CD4-positive, alpha-beta T cell treated with Interleukin-17A for 1 hour (primary cell): ENCODE results near the gene ZNF513.
"Not testable (repeated sequence)": the region's sequence is repeated elsewhere in the genome, so short reads cannot be mapped to it uniquely, and the experiment has no call there.

Source experiments
- DNase-seq: peaks from one replicate; pipeline ENCODE4 v3.0.0-alpha.2; 2020

Gene ZNF513, protein sequence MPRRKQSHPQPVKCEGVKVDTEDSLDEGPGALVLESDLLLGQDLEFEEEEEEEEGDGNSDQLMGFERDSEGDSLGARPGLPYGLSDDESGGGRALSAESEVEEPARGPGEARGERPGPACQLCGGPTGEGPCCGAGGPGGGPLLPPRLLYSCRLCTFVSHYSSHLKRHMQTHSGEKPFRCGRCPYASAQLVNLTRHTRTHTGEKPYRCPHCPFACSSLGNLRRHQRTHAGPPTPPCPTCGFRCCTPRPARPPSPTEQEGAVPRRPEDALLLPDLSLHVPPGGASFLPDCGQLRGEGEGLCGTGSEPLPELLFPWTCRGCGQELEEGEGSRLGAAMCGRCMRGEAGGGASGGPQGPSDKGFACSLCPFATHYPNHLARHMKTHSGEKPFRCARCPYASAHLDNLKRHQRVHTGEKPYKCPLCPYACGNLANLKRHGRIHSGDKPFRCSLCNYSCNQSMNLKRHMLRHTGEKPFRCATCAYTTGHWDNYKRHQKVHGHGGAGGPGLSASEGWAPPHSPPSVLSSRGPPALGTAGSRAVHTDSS

DNA sequence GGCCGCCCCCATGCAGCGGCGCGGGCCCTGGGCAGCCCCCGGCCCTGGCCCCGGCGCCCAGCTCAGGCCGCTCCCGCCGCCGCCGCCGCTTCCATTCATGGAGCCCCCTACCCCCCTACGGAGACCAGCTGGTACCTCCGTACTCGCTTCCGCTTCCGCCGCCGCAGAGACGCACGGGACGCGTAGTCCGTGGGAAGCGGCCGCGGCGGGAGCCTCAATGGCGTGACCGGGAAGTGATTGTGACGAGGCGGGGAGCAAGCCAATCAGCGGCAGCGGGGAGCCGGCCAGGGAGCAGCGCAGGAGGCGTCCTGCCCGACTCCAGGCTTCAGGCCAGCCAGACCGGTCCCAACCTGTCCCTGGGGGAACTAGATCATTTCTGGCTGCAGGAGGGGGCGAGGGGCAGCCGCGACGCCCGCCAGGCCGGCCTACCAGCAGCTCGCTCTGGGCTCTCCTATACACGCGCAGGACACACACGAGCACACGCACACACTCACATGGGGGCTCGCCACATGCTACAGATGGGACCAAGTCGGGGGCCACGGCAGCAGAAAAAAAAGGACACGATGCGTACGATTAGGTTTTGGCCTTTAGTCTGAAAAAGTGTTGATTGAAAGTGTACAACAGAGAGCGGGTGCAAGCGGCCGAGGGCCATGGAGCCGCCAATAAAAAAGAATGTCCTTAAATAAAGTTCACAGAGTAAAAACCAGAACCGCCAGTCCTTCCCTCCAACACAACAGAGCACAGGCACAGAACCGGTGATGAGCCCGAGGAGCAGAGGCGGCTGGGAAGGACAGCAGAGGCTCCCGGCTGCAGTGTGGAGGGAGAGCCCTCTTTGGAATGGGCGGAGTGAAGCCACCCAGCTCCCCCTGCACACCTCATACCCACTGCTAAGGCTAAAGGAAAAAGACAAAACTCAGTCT lies at the start of gene ZNF513:
Gene ZNF513, minus strand, starts transcription at position 109 of the 920 bp plus-strand sequence. CDS start 208 bp downstream, outside the sequence.
- DNase-seq: peak; percentile 91

DNA sequence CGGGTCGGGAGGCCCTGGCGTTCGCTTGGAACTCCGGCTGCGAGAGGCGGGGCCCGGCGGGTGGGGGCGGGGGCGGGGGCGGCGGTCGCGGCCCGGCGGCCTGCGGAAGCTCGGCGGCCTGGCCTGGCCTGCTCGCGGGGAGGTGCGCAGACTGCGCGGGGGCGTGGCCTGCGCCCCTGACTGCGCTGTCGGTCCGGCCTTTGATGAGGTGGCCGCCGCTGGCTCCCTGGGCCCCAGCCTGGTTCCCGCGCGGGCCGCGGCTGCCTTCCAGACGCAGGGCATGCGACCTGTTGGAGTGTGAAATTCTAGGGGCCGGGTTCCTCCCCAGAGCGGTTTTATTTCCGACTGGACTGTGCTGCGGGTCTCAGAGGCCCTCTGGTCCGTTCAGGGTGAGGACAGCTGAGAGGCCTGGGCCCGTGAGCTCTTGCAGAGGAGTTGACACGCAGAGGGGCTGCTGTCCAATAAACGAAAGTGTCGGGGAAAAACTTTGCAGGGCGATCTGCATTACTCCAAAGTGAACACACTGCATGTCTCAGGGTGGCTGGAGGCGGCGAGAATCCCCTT lies 48.5 kb upstream of the ZNF513 start:
- peak; percentile 78 for DNase-seq

DNA sequence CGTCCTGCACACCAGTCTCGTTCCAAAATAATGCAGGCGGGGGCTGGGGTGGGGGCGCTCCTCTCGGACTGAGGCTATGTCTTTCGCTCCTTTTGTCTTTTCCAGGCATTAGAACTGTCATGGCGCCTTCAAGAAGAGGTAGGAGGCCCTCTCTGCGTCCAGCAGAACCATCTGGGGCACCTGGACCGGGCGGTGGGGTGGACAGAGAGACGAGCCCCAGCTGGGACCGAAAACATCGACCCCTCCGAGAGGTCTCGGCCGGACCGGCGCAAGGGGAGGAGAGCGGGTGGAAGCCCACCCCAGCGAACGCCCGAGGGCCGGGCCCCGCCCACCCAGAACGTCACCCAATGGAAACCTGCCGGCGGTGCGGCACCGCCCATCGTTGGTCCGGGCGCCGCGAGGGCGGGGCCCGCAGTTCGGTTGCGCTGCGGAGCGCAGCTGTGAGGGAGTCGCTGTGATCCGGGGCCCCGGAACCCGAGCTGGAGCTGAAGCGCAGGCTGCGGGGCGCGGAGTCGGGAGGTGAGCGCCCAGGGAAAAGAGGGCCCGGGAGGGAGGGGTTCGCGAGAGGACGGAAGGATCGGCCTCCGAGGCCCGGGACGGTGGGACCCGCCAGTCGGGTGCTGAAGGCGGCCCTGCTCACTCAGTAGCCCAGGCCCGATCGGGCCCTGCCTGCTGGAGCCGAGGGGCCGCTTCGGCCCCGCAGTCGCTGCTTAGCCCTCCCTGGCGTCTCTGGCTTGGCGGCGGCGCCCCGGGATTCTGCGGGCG lies 47.9 kb upstream of the ZNF513 start, which contains the start of gene NRBP1:
Gene NRBP1, plus strand, starts transcription at position 419 of the 765 bp plus-strand sequence. CDS start 4,643 bp downstream, outside the sequence.
- DNase-seq: peak; percentile 89

DNA sequence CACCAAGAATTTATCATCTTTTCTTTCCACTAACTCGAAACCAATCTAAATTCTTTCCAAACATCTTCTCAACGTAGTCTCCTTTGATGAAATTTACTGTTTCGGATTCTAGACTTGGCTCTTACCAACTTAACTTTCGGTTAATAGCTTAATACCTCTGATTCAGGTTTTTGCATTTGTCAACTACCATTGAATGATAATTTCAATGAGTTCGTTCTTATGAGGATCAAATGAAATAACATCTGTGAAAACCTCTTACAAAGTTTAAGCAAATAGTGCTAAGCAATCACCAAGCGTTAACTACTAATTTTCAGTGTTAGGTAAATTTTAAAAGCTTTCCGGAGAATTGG lies 47.3 kb upstream of the ZNF513 start:
- no peak for DNase-seq

DNA sequence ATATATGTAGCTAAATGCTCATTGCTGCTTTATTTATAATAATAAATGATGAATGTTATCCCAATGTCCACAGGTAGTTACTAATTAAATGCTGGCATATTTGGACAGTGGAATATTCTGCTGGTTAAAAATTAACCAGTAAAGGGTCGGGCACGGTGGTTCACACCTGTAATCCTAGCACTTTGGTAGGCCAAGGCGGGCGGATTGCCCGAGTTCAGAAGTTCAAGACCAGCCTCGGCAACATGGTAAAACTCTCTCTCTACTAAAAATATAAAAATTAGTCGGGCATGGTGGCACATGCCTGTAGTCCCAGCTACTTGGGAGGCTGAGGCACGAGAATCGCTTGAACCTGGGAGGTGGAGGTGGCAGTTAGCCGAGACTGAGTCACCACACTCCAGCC lies 44.5 kb upstream of the ZNF513 start:
- not testable (repeated sequence) for DNase-seq

DNA sequence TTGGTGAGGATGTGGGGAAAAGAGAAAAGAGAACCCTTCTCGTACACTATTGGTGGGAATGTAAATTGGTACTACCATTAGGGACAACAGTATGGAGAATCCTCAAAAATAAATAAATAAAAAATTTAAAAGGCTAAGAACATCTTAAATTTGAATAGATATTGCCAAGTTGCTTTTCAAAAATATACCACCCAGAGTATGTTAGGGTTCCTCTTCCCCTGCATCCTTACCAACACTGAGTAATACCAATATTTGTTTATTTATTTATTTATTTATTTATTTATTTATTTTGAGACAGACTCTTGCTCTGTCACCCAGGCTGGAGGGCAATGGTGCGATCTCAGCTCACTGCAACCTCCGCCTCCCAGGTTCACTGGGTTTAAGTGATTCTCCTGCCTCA lies 42.4 kb upstream of the ZNF513 start:
- DNase-seq: no peak

DNA sequence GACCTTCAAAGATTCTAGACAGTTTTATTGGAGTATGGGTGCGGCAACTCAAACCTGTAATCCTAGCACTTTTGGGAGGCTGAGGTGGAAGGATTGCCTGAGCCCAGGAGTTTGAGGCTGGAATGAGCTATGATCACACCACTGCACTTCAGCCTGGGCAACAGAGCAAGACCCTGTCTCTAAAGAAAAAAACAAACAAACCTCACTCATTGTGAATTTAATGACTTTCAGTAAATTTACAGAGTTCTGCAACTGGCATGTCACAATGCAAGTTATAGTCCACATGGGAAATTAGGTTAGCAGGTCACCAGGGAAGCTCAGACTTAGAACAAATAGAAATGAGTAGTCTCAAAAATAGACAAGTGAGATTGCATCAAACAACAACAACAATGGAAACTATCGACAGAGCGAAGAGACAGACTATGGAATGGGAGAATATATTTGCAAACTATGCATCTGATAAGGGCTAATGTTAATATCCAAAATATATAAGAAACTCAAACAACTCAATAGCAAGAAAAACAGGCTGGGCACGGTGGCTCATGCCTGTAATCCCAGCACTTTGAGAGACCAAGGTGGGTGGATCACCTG lies 41.2 kb upstream of the ZNF513 start:
- no peak for DNase-seq

DNA sequence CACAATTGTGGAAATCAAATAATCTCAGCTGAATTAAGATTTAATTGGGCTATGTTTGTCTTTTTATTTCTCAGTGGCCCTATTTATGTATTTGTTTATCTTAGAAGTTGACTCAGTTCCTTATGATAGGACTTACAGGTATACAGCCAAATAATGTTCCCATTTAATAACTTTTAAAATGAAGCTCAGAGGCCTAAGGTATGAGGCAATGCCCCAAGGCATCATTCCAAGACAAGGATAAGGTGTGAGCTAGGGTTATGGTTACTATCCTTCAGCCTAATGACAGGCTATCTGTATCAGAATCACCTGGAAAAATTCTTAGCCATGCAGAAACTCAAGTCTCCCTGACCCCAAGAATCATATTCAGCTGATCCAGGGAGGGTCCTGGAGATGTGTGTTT lies 40.5 kb upstream of the ZNF513 start:
- DNase-seq: no peak

DNA sequence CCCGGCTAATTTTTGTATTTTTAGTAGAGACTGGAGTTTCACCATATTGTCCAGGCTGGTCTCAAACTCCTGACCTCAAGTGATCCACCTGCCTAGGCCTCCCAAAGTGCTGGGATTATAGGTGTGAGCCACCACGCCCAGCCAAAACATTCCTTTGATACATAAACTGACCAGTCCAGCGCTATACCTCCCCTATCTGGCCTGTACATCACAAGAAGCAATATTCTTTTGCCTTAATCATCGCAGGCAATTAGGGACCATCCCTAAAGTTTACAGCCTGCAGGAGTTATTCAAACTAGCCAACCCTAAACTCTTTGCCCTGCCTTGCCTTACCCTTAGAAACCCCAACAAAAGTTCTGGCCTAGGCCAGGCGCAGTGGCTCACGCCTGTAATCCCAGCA lies 35.6 kb upstream of the ZNF513 start:
- no peak for DNase-seq

DNA sequence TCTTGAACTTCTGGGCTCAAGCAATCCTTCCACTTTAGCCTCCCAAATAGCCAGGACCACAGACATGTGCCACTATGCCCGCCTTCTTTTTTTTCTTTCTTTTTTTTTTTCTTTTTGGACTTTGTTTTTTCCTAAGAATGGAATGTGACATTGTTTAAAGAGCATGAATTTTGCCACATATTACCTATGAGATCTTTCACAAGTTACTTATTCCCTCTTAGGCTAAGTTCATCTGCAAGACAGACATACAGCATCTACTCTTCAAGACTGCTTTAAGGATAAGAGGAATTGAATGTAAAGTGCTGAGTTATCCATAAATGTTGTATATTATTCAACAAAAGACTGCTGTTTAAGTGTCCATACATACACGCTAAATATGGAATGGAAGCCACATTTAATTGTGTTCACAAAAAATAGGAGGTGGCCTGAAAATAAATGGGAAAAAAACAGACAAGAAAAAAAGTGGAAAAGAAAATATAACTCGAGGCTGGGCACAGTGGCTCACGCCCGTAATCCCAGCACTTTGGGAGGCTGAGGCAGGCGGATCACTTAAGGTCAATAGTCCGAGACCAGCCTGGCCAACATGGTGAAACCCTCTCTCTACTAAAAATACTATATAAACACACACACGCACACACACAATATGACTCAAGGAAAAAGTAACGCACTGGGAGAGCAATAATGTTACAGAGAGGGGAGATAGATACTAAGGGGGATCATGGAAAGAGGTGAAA lies 32.1 kb upstream of the ZNF513 start:
- no peak for DNase-seq

DNA sequence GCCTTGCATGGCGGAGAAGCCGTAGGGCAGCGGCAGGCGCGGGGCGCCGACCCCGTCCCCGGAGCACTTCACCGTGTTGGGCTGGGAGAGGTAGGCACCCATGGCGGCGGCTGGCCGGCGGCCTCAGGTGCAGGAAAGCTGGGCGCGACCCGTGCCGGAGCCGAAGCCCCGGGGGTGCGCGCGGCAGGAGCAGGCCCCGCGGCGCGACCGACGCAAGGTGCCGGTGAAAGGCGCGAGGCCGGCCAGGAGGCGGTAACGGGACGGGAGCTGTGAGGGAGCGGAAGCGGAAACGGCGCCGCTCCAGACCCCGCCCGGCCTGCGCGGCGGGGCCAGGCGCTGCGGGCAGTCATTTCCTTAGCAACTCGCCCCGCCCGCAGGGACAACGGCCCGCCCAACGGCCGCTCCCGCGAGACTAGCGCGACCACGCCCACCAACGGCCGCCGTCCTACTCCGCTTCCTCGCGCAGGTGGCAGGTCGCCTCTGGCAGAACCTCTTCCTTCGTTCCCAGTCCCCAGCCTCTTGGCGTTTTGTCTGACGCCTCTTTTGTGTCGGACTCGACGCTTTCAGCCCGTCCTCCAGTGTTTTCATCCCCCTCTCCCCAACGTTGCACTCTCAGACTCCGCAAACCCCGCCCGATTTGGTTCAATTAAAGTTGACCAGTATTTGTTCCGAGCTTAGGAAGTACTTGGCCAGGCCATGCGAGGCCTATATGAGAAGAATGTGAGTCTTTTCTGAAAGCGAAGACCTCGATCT lies 29.0 kb upstream of the ZNF513 start, which contains the start of gene PPM1G:
Gene PPM1G, minus strand, starts transcription at position 271 of the 753 bp plus-strand sequence. Its CDS starts 169 bp downstream, at position 102.
- DNase-seq: peak; percentile 95

DNA sequence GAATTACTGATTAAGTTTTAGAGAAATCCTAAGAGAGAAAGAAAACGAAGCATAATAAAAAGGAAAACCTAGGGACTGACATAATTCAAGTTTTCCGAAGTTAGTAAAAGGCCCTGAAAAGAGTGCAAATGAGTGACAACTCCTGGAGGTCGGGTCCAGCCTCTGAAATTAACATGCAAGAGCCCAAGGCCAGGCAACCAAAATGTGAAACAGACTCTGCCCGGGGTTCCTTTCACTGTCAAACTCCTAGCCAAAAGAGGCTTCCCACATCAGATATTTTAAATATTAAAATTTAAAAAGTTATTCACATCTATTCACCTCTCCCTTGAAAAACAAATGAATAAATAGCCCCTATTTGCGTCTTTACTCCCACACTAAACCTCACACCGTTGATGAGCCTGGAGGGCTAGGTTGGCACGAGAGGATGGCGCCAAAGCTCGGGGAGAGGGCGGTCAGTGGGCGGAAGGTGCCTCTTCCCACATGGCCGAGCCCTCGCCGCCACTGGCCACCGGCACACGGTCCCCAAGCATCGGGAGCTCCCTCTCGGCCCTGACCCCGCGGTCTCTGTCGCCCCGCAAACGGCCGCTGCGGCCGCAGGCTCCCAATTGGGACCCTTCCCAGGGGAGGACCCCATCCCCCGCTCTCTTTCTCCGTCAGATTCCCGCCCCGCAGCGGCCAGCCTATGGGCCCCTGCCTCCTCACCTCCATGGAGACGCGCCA lies 28.2 kb upstream of the ZNF513 start:
- no peak for DNase-seq

DNA sequence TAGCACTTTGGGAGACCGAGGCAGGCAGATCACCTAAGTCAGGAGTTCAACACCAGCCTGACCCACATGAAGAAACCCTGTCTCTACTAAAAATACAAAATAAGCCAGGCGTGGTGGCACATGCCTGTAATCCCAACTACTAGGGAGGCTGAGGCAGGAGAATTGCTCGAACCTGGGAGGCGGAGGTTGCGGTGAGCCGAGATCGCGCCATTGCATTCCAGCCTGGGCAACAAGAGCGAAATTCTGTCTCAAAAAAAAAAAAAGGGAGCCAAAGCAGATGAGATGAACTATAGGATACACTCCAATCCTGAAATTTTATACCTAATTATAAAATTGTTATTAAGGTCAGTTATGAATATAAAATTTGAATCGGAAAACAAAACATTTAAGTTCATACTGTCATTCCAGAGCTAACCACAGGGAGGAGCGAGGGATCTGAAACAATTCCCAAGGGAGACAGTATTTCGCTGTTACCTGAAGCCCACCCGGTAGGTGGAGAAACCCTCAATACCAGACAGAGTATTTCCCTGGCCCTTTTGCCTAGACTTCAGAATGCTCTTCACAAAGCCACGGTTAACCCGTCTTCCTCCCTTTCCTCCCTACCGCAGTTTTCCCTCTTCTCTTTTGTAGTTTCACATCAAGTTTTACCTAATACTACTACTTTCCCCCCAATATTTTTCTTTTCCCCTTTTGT lies 27.4 kb upstream of the ZNF513 start:
- DNase-seq: no peak

DNA sequence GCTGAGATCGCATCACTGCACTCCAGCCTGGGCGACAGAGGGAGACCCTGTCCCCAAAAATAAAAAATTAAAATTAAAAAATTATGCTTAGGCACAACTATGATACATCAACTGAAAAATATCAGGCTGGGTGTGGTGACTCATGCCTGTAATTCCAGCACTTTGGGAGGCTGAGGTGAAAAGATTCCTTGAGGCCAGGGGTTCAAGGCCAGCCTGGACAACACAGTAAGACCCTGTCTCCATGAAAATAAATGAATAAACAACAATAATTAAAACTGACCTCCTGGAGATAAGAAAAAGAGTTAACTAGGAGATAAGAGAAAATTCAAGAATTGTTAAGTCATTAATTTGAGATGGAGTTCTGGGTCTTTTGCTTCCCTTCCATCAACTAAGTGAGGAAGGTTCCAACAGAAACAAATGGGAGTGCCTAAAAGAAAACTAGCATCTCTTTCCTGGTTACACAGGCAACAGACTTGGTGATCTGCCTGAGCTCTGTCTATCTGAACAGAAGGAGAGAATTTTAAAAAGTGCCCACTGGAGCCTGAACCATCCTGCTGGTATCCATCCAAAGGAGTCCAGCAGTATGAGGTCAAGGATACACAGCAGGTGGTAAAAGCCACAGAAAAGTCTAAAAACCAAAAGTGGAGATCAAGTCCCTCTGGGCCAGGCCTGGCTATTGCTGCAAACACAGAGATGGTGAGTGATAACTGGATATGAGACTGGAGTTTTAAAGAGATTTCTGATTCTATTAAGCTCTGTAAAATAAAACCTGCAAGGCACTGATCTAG lies 20.0 kb upstream of the ZNF513 start:
- DNase-seq: no peak

DNA sequence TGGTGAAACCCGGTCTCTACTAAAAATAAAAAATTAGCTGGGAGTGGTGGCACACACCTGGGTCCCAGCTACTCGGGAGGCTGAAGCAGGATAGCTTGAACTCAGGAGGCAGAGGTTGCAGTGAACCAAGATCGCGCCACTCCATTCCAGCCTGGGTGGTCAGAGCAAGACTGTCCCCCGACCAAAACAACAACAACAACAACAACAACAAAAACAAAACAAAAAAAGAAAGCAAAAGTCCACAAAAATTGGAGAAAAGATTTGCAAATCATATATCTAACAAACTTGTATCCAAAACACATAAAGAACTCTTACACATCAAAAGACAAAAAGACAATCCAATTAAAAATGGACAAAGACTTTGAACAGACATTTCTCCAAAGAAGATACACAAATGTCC lies 18.4 kb upstream of the ZNF513 start:
- DNase-seq: no peak

DNA sequence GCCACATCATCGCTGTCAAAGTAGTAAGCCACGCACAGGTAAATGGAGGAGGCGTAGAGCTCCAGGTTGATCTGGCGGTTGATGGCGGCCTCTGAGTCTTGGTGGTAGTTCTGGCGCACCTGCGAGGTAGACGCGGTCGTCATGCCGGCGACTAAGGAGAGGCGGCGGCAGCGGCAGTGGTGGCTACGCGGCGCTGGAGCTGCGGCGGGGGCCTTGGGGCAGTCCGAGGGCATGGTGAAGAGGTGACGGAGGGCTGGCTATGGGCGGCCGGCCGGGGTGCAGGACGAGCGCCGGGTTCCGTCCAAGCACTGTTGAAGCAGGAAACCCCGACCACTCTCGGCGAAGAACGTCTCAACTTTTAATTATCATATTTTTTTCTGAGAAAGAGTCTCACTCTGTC lies 12.7 kb upstream of the ZNF513 start:
- DNase-seq: no peak

DNA sequence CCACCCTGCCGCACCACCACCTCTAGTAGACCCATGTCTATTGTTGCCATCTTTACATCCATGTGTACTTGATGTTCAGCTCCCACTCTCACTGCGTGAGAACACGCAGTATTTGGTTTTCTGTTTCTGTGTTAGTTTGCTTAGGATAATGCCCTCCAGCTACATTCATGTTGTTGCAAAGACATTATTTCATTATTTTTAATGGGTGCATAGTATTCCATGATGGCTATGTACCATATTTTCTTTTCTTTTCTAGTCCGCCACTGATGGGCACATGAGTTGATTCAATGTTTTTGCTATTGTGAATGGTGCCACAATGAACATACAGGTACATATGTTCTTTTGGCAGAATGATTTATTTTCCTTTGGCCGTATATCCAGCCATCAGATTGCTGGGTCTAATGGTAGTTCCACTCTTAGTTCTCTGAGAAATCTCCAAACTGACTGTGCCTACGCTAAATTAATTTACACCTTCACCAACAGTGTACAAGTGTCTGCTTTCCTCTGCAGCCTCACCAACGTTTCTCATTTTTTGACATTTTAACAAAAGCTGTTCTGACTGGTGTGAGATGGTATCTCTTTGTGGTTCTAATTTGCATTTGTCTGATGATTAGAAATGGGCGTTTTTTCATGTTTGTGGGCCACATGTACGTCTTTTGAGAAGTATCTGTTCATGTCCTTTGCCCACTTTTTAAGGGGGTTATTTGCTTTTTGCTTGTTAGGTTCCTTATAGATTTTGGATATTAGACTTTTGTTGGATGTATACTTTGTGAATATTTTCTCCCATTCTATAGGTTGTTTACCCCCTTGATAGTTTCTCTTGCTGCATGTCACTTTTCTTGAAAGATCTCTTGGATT lies 10.5 kb upstream of the ZNF513 start:
- peak; percentile 75 for DNase-seq
